Stimulated activated CD8-positive, alpha-beta memory T cell treated with anti-CD3 and anti-CD28 coated beads, Interleukin-4, amount 100 ng/mL, for 24 hours (primary cell): ENCODE measurements around the gene ST3GAL5.
"Not testable (repeated sequence)": the region's sequence is repeated elsewhere in the genome, so short reads cannot be mapped to it uniquely, and the experiment has no call there.

Experiments
- DNase-seq: peaks from one replicate; pipeline ENCODE4 v3.0.0-alpha.2; 2020; ENCODE audit warnings: low read depth

Gene ST3GAL5

DNA sequence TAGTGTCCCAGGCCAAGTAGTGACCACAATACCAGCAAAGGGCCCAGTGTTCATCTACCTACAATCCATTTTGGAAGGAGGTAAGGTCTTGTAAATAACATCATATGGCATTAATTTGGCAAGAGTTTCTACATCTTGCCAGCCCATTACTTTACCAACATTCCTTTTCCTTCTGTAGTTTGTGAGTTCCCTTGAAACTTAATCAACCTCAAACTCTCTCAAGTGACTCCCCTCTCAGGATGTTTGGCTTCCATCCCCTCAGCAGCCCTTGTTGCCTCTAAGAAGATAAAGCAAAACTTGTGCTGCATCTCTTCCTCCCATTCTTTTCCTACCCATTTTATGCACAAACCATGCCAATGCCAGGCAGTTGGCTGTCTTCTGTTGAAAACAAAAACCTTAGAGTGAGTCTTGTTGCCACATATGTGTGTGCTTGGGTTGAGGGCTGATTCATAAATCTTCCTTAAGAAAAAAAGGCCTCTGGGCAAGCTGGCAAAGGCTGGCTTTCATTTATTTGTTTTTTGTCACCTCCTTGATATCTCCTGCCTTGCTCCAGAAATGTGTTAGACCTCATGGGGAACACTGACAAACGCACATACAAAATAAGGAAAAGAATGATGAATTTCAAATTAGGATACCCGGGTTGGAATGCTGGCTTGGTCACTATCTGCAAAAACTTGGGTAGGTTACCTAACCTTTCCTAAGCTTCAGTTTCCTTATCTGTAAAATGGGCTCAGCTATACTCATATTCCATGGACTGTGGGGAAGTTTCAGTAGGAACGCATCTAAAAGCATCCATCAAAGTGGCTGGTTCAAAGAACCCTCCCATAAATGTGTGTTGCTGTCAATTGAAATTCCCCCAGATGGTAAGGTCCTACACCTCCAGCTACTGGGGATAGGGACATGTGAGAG lies 29.4 kb upstream of the ST3GAL5 start:
- no peak for DNase-seq

DNA sequence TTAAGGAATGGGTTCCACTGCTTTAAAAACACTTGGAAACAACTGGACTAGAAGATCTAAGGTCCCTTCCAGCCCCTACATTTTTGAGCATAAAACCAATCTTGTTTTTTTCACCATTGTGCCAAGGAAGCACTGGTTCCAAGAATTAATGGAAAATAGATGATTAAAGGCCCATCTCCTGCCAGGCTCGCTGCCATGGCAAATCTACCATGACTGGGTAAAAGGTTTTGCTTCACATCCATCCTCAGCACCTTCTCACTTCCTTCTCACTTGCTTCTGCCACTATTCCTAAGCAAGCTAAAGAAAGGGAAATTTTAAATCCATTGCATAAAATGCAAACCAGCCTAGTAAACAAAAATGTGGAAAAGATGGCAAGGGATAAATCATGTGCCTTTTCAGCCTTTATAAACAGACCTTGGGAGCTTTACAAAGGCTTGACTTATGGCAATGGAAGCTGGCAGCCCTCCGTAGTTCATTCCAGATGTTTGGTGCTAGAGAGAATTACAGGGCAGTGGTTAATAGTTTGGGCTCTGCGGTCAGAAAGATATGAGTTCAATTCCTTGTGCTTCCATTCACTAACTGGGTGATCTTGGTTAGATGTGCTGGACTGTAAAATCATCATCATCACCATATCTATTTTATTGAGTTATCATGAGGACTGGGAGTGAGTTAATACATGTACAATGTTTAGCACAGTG lies 27.0 kb upstream of the ST3GAL5 start:
- DNase-seq = no peak

DNA sequence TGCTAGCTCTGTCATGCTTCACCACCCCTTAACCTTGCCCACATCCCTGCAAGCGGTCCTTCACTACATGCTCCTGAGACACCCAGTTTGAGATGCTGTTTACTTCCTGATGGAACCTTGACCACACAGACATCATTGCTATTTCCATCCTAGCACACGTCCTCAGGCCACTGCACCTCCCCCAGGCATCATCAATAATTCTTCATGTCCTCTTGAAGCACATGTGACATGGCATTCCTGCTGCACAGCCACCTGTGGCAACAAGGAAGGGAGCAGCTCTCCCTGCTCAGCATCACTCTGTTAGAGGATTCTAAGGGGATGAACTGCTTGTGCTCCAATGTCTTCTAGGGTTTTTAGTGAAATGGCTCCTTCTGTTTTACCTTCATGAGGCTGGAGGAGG lies 26.1 kb upstream of the ST3GAL5 start:
- DNase-seq = no peak

DNA sequence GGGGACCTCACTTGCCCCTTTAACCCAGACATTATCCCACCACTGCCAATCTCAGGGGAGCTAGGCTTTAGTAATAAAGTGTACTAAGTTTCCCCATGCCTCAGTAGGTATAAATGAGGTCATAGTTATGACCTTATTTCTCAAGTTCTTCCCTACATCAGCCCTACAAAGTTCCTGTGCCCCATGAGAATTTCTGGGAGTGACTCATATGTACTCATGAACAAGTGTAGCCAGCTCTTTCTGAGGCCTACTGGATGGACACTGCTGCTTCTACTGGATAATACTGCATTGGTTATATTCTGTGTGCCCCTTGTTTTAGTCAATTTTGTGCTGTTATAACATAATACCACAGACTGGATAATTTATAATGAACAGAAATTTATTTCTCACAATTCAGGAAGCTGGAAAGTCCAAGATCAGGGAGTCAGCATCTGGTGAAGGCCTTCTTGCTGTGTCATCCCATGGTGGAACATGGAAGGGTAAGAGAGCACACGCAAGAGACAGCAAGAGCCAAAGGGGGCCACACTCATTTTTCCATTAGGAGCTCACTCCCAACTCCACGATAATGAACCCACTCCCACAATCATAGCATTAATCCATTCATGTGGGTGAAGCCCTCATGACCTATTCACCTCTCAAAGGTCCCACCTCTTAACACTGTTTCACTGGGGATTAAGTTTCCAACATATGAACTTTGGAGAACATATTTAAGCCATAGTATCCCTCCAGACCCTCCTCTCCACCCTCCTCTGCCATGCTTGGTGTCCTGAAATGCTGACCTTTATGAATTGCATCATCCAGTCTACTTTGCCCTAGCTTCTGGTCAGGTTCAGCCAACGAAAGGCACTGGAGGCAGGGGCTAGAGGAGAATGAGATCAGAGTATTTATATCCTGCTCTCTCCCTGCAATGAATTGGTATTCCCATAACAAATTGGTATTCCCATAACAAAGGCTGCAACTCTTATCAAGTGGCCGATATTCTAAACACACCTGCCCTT lies 25.4 kb upstream of the ST3GAL5 start:
- DNase-seq = no peak

DNA sequence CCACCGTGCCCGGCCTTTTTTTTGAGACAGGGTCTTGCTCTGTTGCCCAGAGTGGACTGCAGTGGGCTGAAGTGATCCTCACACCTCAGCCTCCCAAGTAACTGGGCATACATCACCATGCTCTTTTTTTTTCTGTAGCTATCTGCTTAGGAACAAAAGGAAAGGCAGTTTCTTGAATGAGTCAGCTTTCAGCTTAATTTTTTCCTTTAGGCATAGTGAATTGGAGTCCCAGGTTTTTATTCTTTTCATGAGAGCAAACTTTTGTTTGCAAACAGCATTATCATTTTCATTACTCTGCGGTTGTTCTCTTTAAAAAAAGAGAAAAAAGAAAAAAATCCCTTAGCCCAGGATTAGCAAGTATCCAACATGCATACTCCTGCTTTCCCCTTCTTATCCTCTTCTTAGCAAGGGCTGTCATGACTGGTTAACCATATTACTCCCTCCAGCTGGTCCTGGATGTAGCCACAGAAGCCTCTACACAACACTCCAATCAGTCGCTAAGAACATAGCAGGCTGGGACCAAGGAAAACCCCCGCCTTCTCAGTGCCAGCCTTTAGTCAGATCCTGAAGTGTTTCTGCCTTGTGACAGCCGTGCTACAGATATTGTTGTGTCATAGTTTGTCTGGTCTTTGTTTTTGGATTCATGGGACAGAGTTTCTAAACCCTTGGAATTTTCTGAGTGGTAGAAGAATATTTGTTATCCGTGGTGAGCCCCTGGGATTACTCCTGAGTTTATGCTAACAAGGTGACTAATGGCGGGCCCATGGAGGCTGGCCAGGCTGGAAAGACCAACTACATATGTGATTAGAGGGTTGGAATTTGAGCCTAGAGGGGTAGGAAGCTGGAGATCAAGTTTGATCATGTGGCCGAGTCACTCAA lies 23.3 kb upstream of the ST3GAL5 start:
- DNase-seq = no peak

DNA sequence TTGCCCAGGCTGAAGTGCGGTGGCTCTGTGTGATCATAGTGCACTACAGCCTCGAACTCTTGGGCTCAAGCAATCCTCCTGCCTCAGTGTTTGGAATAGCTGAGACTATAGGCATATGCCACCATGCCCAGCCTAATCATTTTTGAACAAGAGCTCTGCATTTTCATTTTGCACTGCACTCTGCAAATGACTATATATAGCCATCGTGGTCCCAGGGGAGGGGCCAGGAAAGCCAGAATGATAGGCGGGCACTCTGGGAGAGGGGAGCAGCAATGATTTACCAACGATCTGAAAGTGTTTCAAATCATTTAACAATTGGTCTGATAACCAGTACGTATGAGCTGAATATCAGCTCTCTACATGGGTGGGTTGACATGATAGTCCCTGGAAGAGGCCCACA lies 22.3 kb upstream of the ST3GAL5 start:
- DNase-seq = no peak

DNA sequence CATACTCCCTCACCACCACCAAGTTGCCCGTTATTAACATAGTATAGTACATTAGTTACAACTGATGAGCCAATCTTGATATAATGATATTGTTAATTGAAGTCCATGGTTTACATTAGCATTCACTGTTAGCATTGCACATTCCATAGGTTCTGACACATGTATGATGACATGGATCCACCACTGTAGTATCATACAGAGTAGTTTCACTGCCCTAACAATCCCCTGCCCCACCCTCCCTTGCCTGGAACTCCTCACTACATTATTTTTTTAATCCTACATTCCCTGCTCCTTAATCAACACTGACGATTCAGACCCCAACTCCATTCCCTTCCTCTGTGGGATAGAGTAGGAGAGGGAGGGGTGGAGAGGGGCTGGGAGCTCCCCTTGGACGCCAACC lies 20.2 kb upstream of the ST3GAL5 start:
- DNase-seq = no peak

DNA sequence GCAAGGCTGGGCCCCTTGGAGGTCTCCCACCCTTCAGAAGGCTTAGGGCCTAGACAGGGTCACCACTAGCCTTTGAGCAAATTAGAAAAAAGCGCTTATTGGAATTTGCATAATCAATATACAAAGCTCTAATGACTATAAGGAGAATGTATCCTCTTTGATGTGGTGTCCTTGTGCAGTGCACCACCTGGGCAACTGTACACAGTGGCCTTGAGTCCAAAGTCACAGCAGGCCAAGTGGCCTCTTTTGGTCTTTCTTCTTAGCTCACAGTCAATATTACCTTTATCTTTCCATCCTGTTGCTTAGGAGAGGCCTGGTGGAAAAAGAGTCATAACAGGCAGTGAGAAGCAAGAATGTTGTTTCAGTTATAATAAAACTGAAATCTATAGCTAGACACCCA lies 19.7 kb upstream of the ST3GAL5 start:
- DNase-seq = no peak

DNA sequence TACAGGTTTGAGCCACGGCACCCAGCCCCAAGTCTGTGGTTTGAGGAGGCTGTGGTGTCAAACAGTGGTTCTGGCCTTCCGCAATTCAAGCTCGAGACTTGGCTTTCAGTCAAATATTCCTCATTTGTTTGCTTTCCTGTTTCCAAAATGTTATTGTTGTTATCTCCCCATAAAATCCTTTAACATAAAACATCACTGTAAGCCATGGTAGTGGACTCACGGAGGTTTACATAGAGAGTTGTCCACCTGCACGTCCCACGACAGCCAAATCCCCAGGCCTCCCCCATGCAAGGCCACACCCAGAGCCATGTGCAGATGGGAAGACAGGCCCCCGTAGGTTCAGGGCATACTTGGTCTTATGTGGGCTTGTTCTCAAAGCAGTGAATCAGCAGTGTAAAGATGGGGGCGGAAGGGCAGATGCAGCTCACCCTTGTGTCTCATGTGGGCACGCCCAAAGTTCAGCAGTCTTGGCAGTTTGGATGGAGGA lies 18.9 kb upstream of the ST3GAL5 start:
- DNase-seq = no peak

DNA sequence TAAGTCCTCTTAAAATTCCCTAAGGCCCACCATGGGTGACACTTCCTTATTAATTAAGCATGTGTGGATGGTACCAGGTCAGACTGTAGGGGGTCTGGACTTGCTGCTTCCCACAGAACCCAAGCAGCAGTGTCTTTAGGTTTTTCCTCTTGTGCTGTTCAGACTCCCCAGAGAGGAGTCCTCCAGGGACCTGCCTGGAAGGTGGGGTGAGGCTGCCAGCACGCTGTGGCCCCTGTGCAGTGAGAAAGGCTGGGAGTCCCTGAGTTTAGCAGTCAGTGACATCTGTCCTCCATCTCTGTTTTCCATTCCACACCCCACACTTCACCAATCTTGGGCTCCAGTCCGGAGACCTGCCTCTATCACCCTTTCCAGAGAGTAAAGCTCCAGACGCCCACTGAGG lies 18.0 kb upstream of the ST3GAL5 start:
- no peak for DNase-seq

DNA sequence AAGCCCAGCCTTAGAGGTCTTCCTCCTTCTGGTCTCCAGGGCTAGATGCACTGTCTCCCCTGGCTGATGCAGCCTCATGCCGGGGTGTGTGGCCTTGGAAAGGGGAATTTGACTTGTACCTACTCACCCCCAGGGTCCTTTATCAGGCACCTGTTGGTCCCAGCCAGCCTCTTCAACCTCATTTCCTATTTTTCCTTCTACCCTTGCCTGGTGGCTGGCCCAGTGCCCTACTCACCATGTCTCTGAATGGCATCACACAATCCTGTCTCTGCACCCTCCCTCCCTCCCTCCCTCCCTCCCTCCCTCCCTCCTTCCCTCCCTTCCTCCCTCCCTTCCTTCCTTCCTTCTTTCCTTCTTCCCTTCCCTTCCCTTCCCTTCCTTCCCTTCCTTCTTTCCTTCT lies 17.1 kb upstream of the ST3GAL5 start:
- no peak for DNase-seq

DNA sequence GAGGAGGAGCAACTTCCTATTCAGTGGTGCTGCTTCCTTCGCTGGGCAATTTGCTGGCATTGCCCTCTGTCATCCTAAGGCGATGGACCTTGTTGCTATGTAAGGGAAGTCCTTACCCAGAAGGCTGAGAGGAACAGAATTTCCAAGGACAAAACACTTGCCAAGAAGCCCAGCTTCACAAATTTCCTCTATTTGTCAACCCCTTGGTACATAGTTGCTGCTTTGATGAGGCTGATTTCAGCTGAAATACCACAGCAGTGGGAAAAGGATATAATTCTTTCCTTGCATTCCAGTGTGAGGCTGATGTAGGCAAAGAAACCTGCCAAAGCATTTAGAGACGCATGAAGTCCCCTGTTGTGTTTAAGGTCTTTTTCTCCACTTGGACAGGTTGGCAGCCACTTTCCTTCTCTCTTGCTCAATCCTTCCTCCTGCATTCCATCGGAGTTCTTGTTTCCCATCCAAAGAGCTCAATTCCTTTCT lies 16.4 kb upstream of the ST3GAL5 start:
- DNase-seq = no peak

DNA sequence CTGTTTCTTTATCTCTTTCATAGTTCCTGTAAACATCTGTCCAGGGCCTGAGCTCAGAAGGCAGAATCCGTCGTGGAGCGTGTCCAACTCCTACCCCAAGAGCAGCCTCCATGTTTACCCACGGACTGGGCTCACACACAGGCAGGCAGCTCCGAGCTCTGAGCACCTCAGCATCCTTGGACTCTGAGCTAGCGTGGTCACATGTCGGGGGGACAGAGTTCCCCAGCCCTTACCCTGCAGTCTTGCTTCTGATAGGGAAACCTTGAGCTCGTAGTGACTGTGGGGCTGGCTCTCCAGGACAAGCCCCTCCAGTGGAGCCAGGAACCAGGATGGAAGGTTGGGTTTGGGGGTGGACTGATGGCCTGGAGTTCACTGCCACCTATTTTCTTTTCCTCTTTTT lies 15.1 kb upstream of the ST3GAL5 start:
- no peak for DNase-seq

DNA sequence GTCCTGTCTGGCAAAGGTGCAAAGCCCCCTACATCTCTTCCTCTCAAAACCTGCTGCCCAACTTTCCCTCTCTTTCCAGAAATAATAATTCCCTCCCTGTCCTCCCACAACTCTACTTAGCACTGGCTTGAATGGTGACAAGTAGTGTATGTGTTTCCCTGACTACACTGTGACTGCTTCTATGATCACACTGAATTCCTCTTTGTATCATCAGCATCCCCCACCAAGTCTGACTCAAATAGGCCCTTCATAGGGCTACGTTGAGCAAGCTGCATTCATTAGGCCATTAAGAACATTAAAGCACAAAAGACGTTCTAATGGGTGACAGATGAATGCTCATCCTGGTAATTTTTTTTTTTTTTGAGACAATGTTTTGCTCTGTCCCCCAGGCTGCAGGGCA lies 13.7 kb upstream of the ST3GAL5 start:
- no peak for DNase-seq

DNA sequence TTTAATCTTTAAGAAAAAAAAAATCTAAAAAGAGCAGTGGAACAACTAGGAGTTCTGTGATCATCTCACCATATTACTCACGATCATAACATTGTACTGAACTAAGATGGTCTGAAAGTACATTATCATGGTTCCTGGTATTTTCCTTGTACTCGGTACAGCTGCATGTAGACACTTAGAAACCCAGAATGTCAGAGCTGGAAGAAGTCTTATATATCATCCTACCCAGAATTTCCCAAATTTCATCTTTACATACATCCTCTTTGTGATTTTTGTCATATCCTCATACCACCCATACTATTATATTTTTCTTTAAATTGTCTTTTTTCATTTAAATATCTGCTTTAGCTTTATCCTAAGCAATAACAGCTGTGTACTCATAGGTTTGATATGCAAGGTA lies 12.4 kb upstream of the ST3GAL5 start:
- no peak for DNase-seq

DNA sequence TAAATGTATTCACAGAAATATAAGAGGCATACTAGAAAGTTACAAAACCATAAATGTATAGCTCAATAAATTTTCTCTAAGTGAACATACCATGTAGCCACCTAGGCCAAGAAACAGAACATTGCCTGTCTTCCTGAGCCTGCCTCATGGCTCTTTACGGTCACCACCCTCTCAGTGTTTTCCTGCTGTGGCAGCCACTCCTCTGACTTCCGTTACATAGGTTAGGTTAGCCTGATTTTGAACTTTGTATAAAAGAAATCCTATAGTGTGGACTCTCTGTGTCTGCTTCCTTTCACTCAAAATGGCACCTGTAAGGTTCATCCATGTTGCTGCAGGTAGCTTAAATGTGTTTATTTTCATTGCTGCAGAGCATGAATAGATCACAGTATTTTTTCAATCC lies 11.6 kb upstream of the ST3GAL5 start:
- no peak for DNase-seq

DNA sequence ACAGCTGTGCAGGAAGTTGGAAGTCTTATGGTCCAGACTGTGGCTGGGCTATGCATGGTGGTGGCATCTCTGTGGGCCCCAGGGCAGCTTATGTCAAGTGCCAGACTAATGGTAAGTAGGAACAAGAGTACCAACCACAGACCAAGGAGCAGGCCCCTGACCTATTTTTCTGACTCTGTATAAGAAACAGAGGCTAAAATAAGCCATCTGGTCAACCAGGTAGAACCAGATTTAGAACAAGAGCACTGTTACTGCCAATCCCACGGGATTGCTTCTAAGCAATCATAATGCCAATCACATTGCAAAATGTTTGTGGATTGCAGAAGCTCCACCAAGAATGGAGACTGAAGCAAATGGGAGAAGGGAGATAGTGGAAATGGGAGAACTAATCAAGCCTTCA lies 11.1 kb upstream of the ST3GAL5 start:
- no peak for DNase-seq

DNA sequence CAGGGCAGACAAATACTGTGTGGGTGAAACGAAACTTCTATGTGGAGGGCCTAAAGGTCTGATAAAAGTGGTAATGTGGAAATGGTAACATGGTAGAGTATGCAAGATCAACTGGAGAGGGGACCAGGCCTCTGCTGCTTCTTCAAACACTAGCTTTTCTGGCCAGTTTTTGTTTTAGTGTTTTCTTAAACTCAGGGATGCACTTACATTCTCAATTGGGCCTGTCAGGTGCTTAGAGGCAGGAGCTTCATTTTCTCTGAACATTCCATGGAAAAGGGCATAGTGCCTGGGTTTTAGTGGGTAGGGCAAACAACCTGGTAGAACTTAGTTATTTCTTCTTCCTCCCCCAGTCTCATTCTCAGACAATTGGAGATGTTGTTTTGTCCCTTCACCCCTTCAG lies 10.5 kb upstream of the ST3GAL5 start:
- DNase-seq = no peak

DNA sequence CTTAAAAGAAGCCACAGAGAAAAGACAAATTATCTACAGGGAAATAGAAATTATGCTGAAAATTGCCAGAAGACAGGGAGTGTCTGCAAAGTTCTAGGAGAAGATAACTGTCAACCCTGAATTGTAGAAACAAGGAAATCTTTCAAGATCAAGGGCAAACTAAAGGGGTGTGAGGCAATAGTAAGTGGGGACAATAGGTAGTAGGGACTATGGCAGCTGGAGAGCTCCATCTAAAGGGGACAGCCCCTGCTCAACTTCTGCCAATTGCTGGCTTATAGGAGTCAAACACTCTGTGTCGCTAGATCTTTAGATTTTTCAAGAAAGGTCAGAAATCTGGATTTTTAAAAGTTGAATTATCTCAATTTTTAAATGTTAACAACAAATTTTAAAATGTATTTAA lies 10.1 kb upstream of the ST3GAL5 start:
- no peak for DNase-seq

DNA sequence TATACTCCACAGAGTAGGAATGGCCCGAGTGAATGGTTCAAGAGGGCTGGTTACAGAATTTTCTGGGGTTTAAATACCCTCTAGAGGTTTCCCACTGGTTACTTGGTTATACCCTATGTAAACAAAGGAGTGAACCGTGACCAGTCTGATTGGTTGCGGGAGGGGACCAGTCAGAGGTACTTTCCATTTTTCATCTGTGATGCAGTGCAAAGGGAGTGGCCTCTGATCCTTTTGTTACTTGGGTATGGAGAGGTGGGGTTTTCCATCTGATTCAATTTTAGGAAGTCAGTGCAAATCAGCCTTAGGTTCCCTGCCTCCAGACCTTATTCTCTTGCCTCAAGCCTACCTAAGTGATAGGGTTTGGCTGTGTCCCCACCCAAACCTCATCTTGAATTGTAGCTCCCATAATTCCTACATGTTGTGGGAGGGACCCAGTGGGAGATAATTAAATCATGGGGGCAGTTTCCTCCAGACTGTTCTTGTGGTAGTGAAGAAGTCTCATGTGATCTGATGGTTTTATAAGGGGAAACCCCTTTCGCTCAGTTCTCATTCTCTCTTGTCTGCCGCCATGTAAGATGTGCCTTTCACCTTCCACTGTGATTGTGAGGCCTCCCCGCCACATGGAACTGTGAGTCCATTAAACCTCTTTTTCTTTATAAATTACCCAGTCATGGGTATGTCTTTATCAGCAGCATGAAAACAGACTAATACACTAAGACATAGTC lies 5.9 kb upstream of the ST3GAL5 start:
- DNase-seq = not testable (repeated sequence)
